HL-60/S4 (cell line): ENCODE results near the gene APOA4.

Experiments
- in situ Hi-C: fragments of 300-500 bp; cut with MboI; formaldehyde crosslinking; loops from 2 replicates; pipeline ENCODE4 v1.14.3; 2022; ENCODE audit warnings: low sequenced_read_pairs

APOA4 gene

GRCh38 chr11:116786326-116786725 is 36.8 kb downstream of the APOA4 start:
- in situ Hi-C loops: no loop called here

- in situ Hi-C loops: no loop called here
Observed at GRCh38 chr11:116782728-116783127, 40.4 kb downstream of the APOA4 start.

GRCh38 chr11:116778556-116778955 is 44.5 kb downstream of the APOA4 start:
- in situ Hi-C loops: no loop called here

GRCh38 chr11:116777056-116777455 is 46.0 kb downstream of the APOA4 start:
- in situ Hi-C loops: no loop called here

- in situ Hi-C loops: no loop called here
Observed at GRCh38 chr11:116776522-116776984, 46.6 kb downstream of the APOA4 start.

GRCh38 chr11:116775975-116776374 is 47.1 kb downstream of the APOA4 start:
- in situ Hi-C loops: no loop called here

GRCh38 chr11:116774661-116775060 is 48.4 kb downstream of the APOA4 start:
- in situ Hi-C loops: no loop called here

GRCh38 chr11:116773203-116774097 is 49.7 kb downstream of the APOA4 start:
- in situ Hi-C loops: no loop called here

- in situ Hi-C loops: no loop called here
Observed at GRCh38 chr11:116772443-116773202, 50.5 kb downstream of the APOA4 start, which contains the start of gene BUD13. TSS of gene BUD13 (minus strand) at chr11:116772987. CDS start at chr11:116772964, 23 bp downstream.

GRCh38 chr11:116771935-116772334 is 51.2 kb downstream of the APOA4 start:
- in situ Hi-C loops: no loop called here
